Natural killer cell (primary cell): Measurements from ENCODE around the gene SLAIN2. TPM values are rescaled to one million over a fixed set of nuclear protein-coding genes. Genes with fewer than 3 reads are reported as not detected.

Experiments used
- ATAC-seq, 3 donors: fragments of 150-1000 bp in 2 of 3; fragments of 200-7000 bp in 1 of 3; cut with Tn5 transposase; 1 replicate in 1 of 3; 2 replicates in 2 of 3; pipeline ENCODE4 v1.10.0; 2021; ENCODE audit warnings: mild to moderate bottlenecking in 2 of 3, moderate library complexity in 2 of 3
- DNase-seq, 2 donors: peaks; one replicate each; pipeline versions ENCODE4 v3.0.0 to v3.0.0-alpha.2; 2013 to 2021; ENCODE audit warnings: mixed read lengths in 1 of 2
- H3K27ac ChIP-seq: one replicate; pipeline ENCODE4 v1.5.1; 2013; ENCODE audit warnings: mild to moderate bottlenecking, low read length
- H3K27me3 ChIP-seq: one replicate; pipeline ENCODE4 v1.6.1; 2013; ENCODE audit warnings: low read length; ENCODE audit not compliant: control insufficient read depth, insufficient read depth
- H3K36me3 ChIP-seq: one replicate; pipeline ENCODE4 v1.6.1; 2013; ENCODE audit warnings: low read length; ENCODE audit not compliant: control insufficient read depth, insufficient read depth
- H3K4me1 ChIP-seq: one replicate; pipeline ENCODE4 v1.6.1; 2013; ENCODE audit warnings: low read length; ENCODE audit not compliant: control insufficient read depth, insufficient read depth
- H3K4me3 ChIP-seq: one replicate; pipeline ENCODE4 v1.5.1; 2013; ENCODE audit warnings: low read length
- H3K9me3 ChIP-seq: one replicate; pipeline ENCODE4 v1.6.1; 2013; ENCODE audit warnings: low read length; ENCODE audit not compliant: control insufficient read depth, insufficient read depth
- H3K27ac Mint-ChIP-seq, 2 donors: one replicate each; pipeline ENCODE4 v1.8.0; 2022; ENCODE audit warnings: mild to moderate bottlenecking in 2 of 2, mixed read lengths in 2 of 2, moderate library complexity in 1 of 2
- H3K27me3 Mint-ChIP-seq, 2 donors: one replicate each; pipeline ENCODE4 v1.8.0; 2022; ENCODE audit warnings: low read depth in 2 of 2, mixed read lengths in 2 of 2
- H3K36me3 Mint-ChIP-seq: one replicate; pipeline ENCODE4 v1.8.0; 2022; ENCODE audit warnings: mixed read lengths
- H3K4me1 Mint-ChIP-seq, 2 donors: one replicate each; pipeline ENCODE4 v1.8.0; 2022; ENCODE audit warnings: mixed read lengths in 2 of 2
- H3K4me3 Mint-ChIP-seq: one replicate; pipeline ENCODE4 v1.8.0; 2022; ENCODE audit warnings: mild to moderate bottlenecking, moderate library complexity, mixed read lengths
- H3K9me3 Mint-ChIP-seq, 2 donors: one replicate each; pipeline ENCODE4 v1.8.0; 2022; ENCODE audit warnings: mixed read lengths in 2 of 2
- CTCF ChIP-seq: fragments of 200-600 bp; IDR thresholded peaks from one replicate; pipeline ENCODE4 v1.8.0; 2022; ENCODE audit warnings: antibody characterized with exemption
- WGBS: methylation state at CpG from one replicate; pipeline ENCODE4 v1.1.7; 2013; ENCODE audit warnings: missing lambda C conversion rate; ENCODE audit not compliant: insufficient coverage; 5-methylcytosine and 5-hydroxymethylcytosine counted together
- intact Hi-C: fragments of 100-400 bp; cut with micrococcal nuclease; formaldehyde crosslinking; loops from one replicate; pipeline ENCODE4 v1.14.2; 2022
- total RNA-seq, 4 donors: library from RNA; stranded (reverse); fragments of 120-200 nt in 1 of 4; gene quantifications; one replicate each; pipeline versions ENCODE4 v1.2.3 to v1.2.4, GENCODE V29; 2013 to 2022

Gene SLAIN2
- total RNA-seq, 3 donors from 2014 or later (not counting 1 experiment from before 2014, with no cell fraction given): 76.9 to 103 (median 98.5) TPM

- Mint-ChIP-seq H3K27ac (peak overlapping the region in 1 of 2 donors; percentile 61), H3K9me3 (no peaks in the 10 kb centered on the region), H3K27me3 (peaks cover 4 to 6% of the 10 kb centered on the region in 2 donors), H3K4me1 (peaks cover 13 to 15% of the 10 kb centered on the region in 2 donors), H3K4me3 (no peak overlapping the region), H3K36me3 (no peaks in the 10 kb centered on the region)
- no peak for DNase-seq
- Histone ChIP-seq H3K36me3 (no peaks in the 10 kb centered on the region), H3K9me3 (no peaks in the 10 kb centered on the region), H3K27me3 (no peaks in the 10 kb centered on the region), H3K27ac (no peak overlapping the region), H3K4me1 (peaks cover 4% of the 10 kb centered on the region), H3K4me3 (no peak overlapping the region)
- 86% methylated on average over 2 of the region's 2 CpGs for WGBS
- intact Hi-C loops: no loop called here
- no peak for ATAC-seq
- TF ChIP-seq CTCF: no peak
Measured at GRCh38 chr4:48297256-48297846, 44.0 kb upstream of the SLAIN2 start.

GRCh38 chr4:48299560-48299959 lies 41.8 kb upstream of the SLAIN2 start:
- TF ChIP-seq CTCF: no peak
- peaks cover 4% of the 10 kb centered on the region for H3K4me1 ChIP-seq
- Mint-ChIP-seq H3K4me3 (no peak overlapping the region), H3K27me3 (peaks cover 6 to 8% of the 10 kb centered on the region in 2 donors), H3K9me3 (no peaks in the 10 kb centered on the region), H3K27ac (no peak overlapping the region), H3K4me1 (peaks cover 13 to 15% of the 10 kb centered on the region in 2 donors), H3K36me3 (no peaks in the 10 kb centered on the region)
- WGBS: 91% methylated on average over 4 of the region's 4 CpGs
- intact Hi-C loops: no loop called here
- no peaks in the 10 kb centered on the region for H3K36me3 ChIP-seq
- no peak for DNase-seq
- H3K4me3 ChIP-seq: no peak overlapping the region
- H3K27me3 ChIP-seq: no peaks in the 10 kb centered on the region
- no peak for ATAC-seq
- H3K9me3 ChIP-seq: no peaks in the 10 kb centered on the region
- H3K27ac ChIP-seq: no peak overlapping the region

GRCh38 chr4:48300004-48300403 lies 41.3 kb upstream of the SLAIN2 start:
- no peaks in the 10 kb centered on the region for H3K36me3 ChIP-seq
- H3K4me1 Mint-ChIP-seq: peaks cover 13 to 15% of the 10 kb centered on the region in 2 donors
- H3K4me3 ChIP-seq: no peak overlapping the region
- DNase-seq: no peak
- H3K9me3 ChIP-seq: no peaks in the 10 kb centered on the region
- H3K4me3 Mint-ChIP-seq: no peak overlapping the region
- H3K4me1 ChIP-seq: peaks cover 4% of the 10 kb centered on the region
- 83% methylated on average over 1 of the region's 2 CpGs for WGBS
- no peaks in the 10 kb centered on the region for H3K27me3 ChIP-seq
- no peaks in the 10 kb centered on the region for H3K36me3 Mint-ChIP-seq
- no peak overlapping the region for H3K27ac Mint-ChIP-seq
- TF ChIP-seq CTCF: no peak
- peaks cover 6 to 8% of the 10 kb centered on the region in 2 donors for H3K27me3 Mint-ChIP-seq
- no peak for ATAC-seq
- H3K27ac ChIP-seq: no peak overlapping the region
- H3K9me3 Mint-ChIP-seq: no peaks in the 10 kb centered on the region
- intact Hi-C loops: no loop called here

- no peak for ATAC-seq
- Histone ChIP-seq H3K27me3 (no peaks in the 10 kb centered on the region), H3K9me3 (no peaks in the 10 kb centered on the region), H3K36me3 (no peaks in the 10 kb centered on the region), H3K4me3 (no peak overlapping the region), H3K27ac (no peak overlapping the region), H3K4me1 (no peaks in the 10 kb centered on the region)
- H3K27ac Mint-ChIP-seq: no peak overlapping the region
- H3K9me3 Mint-ChIP-seq: no peaks in the 10 kb centered on the region
- H3K36me3 Mint-ChIP-seq: no peaks in the 10 kb centered on the region
- peaks cover 6 to 8% of the 10 kb centered on the region in 2 donors for H3K27me3 Mint-ChIP-seq
- DNase-seq: no peak
- intact Hi-C loops: no loop called here
- H3K4me1 Mint-ChIP-seq: no peaks in the 10 kb centered on the region
- TF ChIP-seq CTCF: no peak
- WGBS: 86% methylated on average over 2 of the region's 3 CpGs
- no peak overlapping the region for H3K4me3 Mint-ChIP-seq
Measured at GRCh38 chr4:48305508-48305907, 35.8 kb upstream of the SLAIN2 start.
